DMS114 treated with DMSO at 0.1 percent for 48 hours (cell line): Measurements from ENCODE around the gene ANKRD28.

ENCODE experiments used
- DNase-seq: peaks from one replicate; lab custom pipeline; 2025; ENCODE audit not compliant: unreplicated experiment; lab: John Stamatoyannopoulos, UW

The ANKRD28 gene

GRCh38 chr3:15676259-15676658 is 121.5 kb downstream of the ANKRD28 start:
- DNase-seq = no peak

DNA sequence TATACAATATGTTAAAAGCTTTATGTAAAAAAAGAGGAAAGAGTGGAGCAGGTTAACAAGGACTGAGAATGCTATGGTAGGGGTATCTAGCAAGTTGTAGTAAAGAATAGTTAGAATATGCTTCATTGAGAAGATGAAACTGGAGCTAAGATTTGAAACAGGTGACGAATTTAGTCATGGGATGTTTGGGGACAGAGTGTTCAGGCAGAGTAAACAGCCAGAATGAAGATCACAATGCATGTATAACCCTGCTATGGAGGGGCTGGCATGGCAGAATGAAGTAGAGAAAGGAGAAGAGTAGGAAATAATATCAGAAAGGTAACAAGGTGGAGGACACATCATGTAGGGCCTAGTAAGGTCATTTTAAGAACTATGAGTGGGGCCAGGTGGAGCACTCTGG is 124.2 kb downstream of the ANKRD28 start:
- DNase-seq = no peak

DNA sequence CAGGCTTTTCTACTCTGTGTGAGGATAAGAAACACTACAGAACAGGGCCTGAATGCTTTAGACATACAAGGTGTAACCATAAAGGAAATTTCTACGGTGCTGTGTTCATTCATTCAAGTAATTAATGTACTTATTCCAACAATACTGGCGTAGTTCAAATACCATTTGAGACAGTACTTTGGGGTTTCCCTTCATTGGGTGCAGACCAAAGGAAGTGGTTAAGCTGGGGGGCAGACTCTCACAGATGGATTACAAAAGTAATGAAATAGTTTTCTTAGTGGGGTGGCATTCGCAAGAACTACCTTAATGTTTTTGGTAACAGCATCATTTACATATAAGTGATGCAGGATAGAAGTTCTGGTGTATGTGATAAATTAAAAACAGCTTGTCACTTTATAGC is 130.3 kb downstream of the ANKRD28 start:
- no peak for DNase-seq

GRCh38 chr3:15666277-15666676 is 131.5 kb downstream of the ANKRD28 start:
- no peak for DNase-seq

DNA sequence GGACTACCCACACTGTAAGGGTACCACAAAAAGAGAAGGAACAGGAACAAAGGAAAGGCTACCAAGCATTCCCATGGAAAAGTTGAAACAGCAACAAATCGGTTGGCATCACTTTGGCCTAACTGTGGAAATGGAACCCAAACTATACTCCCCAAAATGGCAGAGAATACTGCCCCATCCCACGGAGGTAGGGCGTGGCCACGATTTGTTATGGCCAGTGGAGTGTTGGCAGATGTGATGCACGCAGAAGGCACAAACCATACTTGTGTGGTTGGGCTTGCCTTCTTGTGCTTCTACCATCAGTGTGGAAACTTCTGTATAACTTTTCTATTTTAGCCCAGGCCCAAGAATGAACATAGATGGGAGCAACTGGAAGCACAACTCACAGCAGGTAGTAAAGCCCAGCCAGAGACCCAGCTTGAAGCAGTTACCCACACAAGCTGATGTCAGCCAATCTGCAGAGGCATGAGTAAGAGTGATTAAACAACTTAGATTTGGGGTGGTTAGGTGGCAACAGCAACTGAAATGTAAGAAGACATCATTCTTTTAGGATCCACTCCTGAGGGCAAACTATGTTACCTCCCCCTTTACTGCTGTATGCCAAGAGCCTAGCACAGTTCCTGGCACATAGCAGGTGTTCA is 132.1 kb downstream of the ANKRD28 start:
- no peak for DNase-seq

GRCh38 chr3:15664144-15664543 is 133.6 kb downstream of the ANKRD28 start:
- no peak for DNase-seq

- DNase-seq = no peak
These were observed 137.5 kb downstream of the ANKRD28 start for GRCh38 chr3:15660055-15660935.

DNA sequence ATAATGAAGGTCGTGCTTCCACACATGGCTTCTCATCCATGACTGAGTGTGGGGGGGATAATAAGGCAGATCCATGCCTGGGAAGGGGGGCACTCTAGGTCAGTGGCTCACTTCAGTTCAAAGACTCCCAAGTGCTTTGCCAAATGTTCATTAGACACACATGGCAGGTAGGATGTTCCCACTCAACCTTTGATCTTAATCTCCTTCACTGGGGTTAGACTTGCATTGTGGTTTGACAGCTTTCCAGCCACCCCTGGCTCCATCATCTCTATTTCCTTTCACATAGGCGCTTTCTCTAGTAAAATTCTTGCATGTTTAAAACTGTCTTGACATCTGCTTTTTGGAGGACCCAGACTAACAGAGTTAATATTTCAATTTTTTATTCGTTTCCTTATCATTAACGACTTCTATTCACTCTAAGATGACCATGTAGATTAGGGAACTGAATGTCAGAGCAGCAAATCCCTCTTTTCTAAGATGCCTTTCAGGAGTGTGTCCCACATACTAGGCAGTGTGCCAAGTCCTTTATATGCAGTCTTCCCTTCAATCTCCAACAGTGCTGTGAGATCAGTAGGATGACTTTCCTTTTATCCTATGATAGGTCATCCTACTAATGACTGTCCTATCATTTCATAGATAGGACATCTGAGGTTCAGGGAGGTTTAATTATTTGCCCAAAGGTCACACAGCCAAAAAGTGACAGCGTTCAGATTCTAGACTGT is 138.4 kb downstream of the ANKRD28 start:
- DNase-seq = no peak

- no peak for DNase-seq
These were observed 140.8 kb downstream of the ANKRD28 start for GRCh38 chr3:15657016-15657415.

- no peak for DNase-seq
These were observed 141.4 kb downstream of the ANKRD28 start for GRCh38 chr3:15656342-15656741.

- no peak for DNase-seq
These were observed 142.9 kb downstream of the ANKRD28 start for GRCh38 chr3:15654891-15655290.

DNA sequence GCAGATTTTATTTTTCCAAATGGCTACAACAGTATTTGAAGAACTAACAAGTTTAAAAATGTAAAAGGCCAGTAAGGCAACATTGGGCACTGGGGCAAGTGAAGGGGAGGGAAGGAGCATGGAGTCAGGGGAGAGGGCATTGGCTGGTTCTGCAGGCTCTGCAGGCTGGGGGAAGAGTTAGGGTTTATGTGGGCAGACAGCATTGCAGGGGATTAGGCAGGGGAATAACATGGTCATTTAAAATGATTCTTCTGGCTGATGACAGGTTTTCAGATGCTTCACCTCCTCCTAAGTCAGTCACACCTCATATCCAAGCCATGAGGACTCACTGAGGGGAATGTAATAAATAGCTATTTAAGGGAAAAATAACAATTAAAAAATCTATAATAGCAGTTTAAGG is 143.7 kb downstream of the ANKRD28 start:
- DNase-seq = no peak

DNA sequence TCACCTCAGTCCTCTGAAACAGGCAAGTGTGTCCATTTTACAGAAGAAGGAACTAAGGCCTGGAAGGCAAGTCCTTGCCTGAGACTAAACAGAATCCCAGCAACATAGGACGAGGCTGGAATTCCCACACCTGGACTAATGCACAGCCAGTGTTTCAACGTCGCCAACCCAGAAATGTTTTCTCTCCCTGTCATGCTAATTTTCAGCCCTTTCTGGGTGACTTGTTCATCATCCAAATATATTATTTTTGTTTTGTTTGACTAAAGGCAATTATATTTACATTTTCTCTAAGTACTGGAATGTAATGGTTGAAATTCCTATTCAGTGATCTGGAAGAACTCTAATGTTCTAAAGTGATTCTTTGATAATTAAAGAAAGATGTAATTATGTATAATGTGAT is 144.5 kb downstream of the ANKRD28 start:
- no peak for DNase-seq

- no peak for DNase-seq
These were observed 146.4 kb downstream of the ANKRD28 start for GRCh38 chr3:15651396-15651795.

DNA sequence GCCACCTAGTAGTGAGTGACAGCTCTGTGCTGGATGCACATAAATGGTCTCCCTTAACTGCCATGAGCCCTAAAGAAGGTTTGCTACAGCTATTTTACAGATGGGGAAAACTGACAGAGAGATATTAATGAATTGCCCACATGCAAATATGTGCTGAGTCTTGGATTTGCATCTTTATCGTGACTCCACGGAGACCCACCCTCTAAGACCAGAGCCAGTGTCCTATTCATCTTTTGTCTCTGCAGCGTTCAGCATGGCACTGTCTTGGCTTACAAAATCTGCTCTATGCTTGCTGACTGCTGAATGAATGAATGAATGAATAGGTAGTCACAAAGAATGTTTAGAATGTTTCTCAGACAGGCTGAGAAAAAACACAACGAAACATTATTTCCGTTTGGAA is 147.9 kb downstream of the ANKRD28 start:
- DNase-seq = no peak

- DNase-seq = no peak
These were observed 148.4 kb downstream of the ANKRD28 start for GRCh38 chr3:15649341-15649740.

- DNase-seq = no peak
These were observed 150.1 kb downstream of the ANKRD28 start for GRCh38 chr3:15647611-15648167.

- no peak for DNase-seq
These were observed 150.8 kb downstream of the ANKRD28 start for GRCh38 chr3:15646851-15647511.

DNA sequence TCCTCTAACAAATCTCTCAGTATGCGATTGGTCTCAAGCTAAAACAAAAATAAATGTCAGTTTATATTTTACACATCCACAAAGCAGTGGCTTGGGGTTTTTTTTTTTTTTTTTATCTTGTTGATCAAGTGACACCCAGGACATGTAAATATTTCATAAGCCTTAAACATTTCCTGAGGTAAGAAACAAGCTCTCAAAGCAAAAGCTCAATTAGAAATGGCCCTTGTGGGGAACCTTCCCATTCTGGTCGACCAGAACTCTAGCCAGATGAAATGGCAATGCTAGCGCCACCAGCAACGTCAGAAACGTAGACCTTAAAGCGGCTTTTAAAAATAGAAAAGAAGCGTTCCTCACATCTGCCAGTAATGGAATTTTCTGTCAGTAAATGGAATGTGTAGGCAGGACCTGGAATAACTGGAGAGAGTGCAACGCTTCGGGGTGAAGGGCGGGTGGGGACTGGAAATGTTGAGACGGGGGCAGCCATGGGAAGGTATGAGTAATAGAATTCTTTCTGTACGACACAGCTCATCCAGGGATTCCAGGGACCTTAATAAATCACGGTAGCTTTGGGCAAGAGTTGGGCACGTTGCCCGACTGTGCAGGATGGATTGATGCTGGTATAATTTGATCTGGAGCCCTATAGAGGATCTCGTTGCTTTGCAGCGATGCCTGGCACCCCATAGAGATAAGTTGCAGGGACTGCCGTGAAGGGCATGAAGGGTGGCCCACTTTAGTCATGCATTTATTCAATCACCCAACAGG is 151.9 kb downstream of the ANKRD28 start:
- DNase-seq = no peak

DNA sequence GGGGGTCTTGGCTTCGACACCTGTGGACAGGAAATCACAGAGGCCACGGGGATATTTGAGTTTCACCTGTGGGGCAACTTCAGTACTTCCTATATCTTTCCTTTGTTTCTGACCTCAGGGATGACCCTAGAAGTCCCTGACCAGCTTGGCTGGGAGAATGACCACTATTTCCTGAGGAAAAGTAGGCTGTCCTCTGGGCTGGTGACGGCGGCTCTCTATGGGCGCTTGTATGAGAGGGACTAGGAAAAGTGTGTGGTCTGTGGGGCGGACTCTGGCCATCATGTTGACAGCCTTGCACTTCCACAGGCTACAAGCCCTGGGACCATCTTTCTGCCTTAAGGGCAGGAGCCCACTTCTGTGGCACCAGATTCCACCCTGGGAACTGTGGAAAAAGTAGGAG is 152.5 kb downstream of the ANKRD28 start:
- no peak for DNase-seq
